T-helper 2 cell (primary cell): ENCODE measurements around the gene PXDC1.
"Not testable (repeated sequence)": the region's sequence is repeated elsewhere in the genome, so short reads cannot be mapped to it uniquely, and the experiment has no call there.

Experiments
- DNase-seq, 5 experiments: peaks; one replicate each; pipeline versions ENCODE4 v3.0.0 to v3.0.0-alpha.2; 2012 to 2022

The PXDC1 gene

GRCh38 chr6:3731700-3732099, 19.8 kb downstream of the PXDC1 start:
- DNase-seq = no peak

DNA sequence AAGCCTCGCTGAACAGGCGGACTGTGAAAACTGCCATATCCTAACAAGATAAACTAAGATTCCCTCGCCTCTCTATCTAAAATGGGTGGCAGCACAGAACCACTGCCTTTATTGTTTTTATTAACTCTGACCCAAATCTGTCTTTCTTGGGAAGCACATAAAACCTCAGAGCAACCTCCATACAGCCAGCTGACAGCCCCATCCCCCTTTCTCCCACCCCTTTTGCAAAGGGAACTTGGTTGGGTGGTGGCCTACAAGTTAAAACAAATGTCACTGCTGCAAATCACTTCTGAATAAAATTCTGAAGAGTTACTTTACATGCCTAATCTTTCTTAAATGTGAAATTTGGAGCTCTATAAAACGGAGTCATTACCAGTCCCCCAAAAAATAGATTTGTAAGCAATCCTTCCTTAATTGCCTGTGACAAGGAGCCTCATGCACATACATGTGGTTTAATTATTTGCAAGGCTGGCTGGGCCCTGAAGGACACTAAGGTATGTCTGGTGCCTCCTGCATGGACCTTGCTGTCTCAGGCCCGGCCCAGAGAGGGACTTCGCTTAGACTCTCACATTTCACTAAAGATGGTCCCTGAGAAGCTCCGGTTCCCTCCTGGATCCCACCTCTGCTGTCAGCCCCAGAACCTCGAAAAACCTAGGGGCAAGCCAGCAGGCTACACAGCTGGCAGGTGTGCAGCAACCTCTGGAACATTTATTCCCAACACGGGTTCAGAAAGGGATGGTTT, 21.7 kb downstream of the PXDC1 start:
- DNase-seq = no peak

- no peak for DNase-seq
These were observed 23.9 kb downstream of the PXDC1 start for GRCh38 chr6:3727593-3728108.

GRCh38 chr6:3727036-3727435, 24.5 kb downstream of the PXDC1 start:
- no peak for DNase-seq

- DNase-seq = no peak
These were observed 25.1 kb downstream of the PXDC1 start for GRCh38 chr6:3726421-3726820.

- no peak for DNase-seq
These were observed 26.1 kb downstream of the PXDC1 start for GRCh38 chr6:3725145-3726047.

DNA sequence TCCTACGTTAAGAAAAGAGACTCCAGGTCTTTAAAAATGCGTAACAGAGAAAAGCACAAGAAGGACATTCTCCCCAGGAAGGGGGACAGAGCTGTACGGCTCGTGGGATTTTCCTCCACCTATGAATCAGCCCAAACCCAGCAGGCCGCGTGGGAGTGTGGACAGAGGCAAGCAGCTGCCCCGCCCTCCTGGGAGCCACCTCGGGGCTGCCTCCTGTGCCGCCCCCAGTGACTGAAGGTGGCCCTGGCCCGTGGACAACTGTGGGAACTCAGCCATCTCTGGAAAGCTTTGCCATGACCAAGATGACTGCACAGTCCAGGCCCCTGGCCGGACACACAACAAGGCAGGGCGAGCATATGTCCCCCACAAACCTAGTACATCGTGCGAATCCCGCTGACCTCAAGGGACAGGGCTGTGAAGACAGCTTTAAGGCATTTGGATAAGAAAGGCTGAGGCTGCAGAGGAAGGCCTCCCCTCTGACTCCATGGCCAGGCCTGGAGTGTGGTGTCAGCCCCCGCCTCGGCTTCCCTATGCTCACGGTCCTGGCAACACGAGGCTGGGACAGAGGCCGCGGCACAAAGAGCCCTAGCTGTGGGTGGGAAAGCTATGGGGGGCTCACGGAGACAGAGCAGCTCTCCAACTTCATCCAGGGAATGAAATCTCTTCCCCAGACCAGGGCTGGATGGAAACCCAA, 26.9 kb downstream of the PXDC1 start:
- DNase-seq = no peak

- DNase-seq = no peak
These were observed 27.5 kb downstream of the PXDC1 start for GRCh38 chr6:3723966-3724365.

DNA sequence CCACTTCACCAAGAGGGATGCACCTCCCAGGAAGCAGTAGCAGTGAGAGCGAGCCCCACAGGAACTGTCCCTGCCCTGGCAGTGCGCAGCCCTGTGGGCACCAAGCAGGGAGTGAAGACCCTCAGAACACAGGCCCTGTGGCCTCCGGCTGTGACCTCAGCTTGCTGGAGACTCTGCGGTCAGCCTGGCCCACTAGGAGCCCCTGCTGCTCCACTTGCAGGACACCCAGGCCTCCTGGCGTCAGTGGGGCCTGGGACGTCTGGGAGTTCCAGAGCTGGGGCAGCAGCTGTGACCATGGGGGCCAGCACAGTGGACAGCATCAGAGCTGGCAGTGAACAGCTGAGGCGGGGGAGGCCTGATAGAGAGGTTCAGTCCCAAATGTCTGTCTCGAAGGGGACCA, 28.3 kb downstream of the PXDC1 start:
- DNase-seq = no peak

GRCh38 chr6:3722785-3723184, 28.7 kb downstream of the PXDC1 start:
- DNase-seq = no peak

DNA sequence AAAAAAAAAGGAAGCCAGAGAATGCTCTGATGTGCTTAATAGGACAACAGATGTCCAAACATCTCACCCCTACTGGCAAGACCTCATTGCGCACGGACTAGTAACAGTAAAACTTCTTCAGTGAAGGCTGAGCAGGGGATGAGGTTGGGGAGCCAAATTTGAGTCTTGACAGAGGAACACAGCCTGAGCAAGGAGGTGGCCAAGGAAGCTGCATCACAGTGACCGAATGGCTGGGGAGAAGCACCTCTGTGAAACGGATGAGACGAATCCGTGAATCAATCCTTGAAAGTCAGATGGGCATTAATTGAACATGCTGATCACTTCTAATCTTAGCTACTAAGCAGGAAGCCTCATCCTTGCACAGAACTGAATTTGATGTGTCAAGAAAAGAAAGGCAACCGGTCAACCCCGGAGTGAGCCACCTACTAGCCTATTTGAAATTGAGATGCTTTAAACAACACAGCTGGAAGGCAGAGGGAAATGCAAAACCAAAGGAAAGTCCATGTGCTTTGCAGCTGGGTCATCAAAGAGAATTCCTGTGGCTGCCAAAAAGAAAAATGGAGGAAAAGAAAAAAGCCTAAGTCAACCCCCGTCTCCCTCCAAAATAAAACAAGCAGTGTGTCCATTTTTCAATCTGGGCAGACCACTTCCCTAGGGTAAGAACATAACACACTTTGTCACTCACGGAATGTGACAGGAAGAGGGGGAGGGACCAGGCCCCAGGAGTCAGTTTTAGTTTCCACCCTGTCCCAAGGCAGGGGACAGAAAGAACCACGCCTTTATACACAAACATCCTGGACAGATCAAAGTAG, 29.5 kb downstream of the PXDC1 start:
- no peak for DNase-seq

DNA sequence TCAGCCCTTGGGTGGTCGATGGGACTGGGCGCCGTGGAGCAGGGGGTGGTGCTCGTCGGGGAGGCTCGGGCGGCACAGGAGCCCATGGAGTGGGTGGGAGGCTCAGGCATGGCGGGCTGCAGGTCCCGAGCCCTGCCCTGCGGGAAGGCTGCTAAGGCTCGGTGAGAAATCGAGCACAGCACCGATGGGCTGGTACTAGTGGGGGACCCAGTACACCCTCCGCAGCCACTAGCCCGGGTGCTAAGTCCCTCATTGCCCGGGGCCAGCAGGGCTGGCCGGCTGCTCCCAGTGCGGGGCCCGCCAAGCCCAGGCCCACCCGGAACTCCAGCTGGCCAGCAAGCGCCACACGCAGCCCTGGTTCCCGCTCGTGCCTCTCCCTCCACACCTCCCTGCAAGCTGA, 30.7 kb downstream of the PXDC1 start:
- not testable (repeated sequence) for DNase-seq

DNA sequence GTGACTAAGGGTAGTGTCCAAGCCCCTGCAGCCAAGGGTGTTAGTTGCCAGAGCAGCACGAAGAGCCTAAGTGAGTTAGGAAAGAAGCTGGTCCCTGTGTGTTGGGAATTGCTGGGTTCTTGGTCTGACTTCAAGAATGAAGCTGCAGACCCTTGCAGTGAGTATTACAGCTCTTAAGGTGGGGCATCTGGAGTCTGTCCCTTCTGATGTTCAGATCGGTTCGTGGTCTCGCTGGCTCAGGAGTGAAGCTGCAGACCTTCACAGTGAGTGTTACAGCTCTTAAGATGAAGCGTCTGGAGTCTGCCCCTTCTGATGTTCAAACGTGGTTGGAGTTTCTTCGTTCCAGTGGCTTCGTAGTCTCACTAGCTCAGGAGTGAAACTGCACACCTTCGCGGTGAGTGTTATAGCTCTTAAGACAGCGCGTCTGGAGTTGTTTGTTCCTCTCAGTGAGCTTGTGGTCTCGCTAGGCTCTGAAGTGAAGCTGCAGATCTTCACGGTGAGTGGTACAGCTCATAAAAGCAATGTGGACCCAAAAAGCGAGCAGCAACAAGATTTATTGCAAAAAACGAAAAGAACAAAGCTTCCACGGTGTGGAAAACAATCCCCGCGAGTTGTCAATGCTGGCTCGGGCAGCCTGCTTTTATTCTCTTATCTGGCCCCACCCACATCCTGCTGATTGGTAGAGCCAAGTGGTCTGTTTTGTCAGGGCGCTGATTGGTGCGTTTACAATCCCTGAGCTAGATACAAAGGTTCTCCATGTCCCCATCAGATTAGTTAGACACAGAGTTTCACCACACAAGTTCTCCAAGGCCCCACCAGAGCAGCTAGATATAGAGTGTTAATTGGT, 31.8 kb downstream of the PXDC1 start:
- no peak for DNase-seq

DNA sequence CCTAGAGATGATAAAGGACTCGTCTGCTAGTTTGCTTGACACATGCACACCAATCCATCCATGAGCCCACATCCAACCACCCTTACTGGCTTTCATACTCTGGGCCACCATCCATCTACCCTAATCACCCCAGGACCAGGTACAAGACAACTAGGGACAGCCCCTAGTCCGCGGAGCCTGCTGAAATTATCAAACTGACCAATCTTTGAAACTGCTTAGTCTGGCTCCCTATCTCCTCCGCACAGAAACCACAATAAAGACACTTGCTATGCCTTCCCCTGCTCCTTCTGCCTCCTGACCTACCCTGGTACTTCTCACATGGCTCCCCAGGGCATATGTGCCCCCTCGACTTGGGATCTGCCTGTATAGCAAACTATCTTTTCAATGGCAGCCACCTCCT, 33.1 kb downstream of the PXDC1 start:
- no peak for DNase-seq

- DNase-seq = no peak
These were observed 36.2 kb downstream of the PXDC1 start for GRCh38 chr6:3715285-3715684.

DNA sequence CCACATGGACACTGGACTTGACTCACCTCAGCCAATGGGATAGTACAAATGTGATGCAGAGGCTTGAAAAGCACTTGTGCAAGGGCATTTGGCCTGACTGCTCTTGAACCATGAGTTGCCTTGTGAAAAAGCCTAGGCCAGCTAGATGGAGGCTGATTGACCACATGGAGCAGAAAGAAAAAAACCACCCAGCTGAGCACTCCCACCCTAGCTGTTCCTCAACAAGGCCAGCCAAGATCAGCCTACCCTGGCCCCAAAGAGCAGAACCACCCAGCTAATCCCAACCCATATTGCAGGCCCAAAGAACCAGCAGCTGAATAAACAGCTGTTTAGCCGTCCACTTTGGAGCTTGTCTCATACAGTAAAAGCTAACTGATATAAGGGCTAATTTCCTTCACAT, 36.7 kb downstream of the PXDC1 start:
- no peak for DNase-seq

DNA sequence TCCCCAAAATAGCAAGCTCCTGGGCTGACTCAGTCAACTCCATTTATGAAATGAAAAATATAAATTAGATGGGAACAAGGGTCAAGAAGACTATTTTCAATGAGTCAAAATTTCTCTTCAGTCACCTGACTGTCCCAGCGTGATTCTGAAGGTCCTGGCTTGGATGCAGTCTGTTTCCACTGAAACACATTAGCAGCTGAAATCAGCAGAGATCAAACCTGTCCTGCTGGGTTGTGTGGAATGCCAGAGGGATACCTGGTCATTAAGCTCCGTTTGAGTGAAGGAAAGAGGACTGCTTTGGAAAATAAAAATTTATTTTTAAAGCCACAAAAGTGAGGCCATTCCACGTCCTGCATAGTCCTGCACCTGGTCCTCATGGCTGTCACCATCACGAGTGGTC, 37.4 kb downstream of the PXDC1 start:
- no peak for DNase-seq

GRCh38 chr6:3712827-3713665, 38.5 kb downstream of the PXDC1 start:
- no peak for DNase-seq

DNA sequence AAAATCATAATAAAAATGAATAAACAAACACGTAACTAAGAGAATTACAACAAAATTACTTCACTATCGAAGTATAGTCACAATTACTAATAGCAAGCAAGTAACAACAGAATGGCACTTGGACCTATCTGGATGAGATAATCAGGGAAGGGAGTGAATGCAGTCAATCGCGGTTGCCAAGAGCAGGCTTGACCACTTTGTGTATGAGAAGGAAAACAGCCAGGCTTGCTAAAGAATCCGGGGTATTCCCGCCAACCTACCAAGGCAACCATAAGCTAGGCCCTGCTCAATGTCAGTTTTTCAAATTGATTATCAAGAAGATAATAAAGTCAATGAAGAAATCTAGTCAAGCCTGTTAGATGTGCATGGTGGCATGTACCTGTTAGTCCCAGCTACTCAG, 39.7 kb downstream of the PXDC1 start:
- no peak for DNase-seq

DNA sequence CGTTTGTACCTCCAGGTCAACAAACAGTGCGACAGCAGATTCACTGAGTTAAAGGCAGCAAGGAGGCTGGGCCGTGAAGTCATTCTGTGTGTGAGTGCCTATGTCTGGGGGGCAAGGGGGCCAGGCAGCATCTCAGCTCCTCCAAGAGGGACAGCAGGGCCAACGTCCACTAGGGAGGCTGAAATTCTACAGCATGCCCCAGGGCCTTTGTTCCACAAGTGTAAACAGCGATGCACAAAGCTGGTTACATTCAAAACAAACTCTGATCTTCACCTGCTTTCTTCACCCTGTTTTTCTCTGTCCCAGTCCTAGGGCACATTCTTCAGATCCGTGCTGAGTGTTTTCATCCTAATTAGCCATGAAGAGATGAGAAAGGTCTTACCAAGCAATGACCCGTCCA, 41.1 kb downstream of the PXDC1 start:
- DNase-seq = no peak
